ENCODE data around the gene LY6G5B.

The LY6G5B gene

GRCh38 chr6:31707701-31708100 is 37.9 kb downstream of the LY6G5B start:
- TF ChIP-seq FOXP2 (optimal IDR thresholded peaks at IDR 0.05; ENCODE audit: borderline replicate concordance, extremely low read depth, extremely low read length, insufficient read depth) (no peak), SIN3A (IDR thresholded peaks at IDR 0.05; ENCODE audit: borderline replicate concordance, insufficient read depth, low read length) (no peak), POLR2AphosphoS5 (IDR thresholded peaks at IDR 0.05; ENCODE audit: low read depth, low read length) (no peak), TAF1 (IDR thresholded peaks at IDR 0.05; ENCODE audit: borderline replicate concordance, insufficient read depth, low read length) (no peak)
- TF ChIP-seq, protein P1, sequence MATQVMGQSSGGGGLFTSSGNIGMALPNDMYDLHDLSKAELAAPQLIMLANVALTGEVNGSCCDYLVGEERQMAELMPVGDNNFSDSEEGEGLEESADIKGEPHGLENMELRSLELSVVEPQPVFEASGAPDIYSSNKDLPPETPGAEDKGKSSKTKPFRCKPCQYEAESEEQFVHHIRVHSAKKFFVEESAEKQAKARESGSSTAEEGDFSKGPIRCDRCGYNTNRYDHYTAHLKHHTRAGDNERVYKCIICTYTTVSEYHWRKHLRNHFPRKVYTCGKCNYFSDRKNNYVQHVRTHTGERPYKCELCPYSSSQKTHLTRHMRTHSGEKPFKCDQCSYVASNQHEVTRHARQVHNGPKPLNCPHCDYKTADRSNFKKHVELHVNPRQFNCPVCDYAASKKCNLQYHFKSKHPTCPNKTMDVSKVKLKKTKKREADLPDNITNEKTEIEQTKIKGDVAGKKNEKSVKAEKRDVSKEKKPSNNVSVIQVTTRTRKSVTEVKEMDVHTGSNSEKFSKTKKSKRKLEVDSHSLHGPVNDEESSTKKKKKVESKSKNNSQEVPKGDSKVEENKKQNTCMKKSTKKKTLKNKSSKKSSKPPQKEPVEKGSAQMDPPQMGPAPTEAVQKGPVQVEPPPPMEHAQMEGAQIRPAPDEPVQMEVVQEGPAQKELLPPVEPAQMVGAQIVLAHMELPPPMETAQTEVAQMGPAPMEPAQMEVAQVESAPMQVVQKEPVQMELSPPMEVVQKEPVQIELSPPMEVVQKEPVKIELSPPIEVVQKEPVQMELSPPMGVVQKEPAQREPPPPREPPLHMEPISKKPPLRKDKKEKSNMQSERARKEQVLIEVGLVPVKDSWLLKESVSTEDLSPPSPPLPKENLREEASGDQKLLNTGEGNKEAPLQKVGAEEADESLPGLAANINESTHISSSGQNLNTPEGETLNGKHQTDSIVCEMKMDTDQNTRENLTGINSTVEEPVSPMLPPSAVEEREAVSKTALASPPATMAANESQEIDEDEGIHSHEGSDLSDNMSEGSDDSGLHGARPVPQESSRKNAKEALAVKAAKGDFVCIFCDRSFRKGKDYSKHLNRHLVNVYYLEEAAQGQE (IDR thresholded peaks at IDR 0.05; ENCODE audit: insufficient read depth in 1 of 2, low read depth in 2 of 2, low read length in 2 of 2), result no peak

- TF ChIP-seq, protein P1 (IDR thresholded peaks at IDR 0.05; ENCODE audit: insufficient read depth in 1 of 2, low read depth in 2 of 2, low read length in 2 of 2), result no peak
- TF ChIP-seq SIN3A (IDR thresholded peaks at IDR 0.05; ENCODE audit: borderline replicate concordance, insufficient read depth, low read length) (no peak), POLR2AphosphoS5 (IDR thresholded peaks at IDR 0.05; ENCODE audit: low read depth, low read length) (no peak), FOXP2 (optimal IDR thresholded peaks at IDR 0.05; ENCODE audit: borderline replicate concordance, extremely low read depth, extremely low read length, insufficient read depth) (no peak), TAF1 (IDR thresholded peaks at IDR 0.05; ENCODE audit: borderline replicate concordance, insufficient read depth, low read length) (no peak)
Measured at GRCh38 chr6:31708224-31708623, 38.4 kb downstream of the LY6G5B start.

- TF ChIP-seq, protein P1 (IDR thresholded peaks at IDR 0.05; ENCODE audit: insufficient read depth in 1 of 2, low read depth in 2 of 2, low read length in 2 of 2), result no peak
- TF ChIP-seq FOXP2 (optimal IDR thresholded peaks at IDR 0.05; ENCODE audit: borderline replicate concordance, extremely low read depth, extremely low read length, insufficient read depth) (no peak), SIN3A (IDR thresholded peaks at IDR 0.05; ENCODE audit: borderline replicate concordance, insufficient read depth, low read length) (no peak), TAF1 (IDR thresholded peaks at IDR 0.05; ENCODE audit: borderline replicate concordance, insufficient read depth, low read length) (no peak), POLR2AphosphoS5 (IDR thresholded peaks at IDR 0.05; ENCODE audit: low read depth, low read length) (no peak)
Measured at GRCh38 chr6:31710523-31711219, 40.9 kb downstream of the LY6G5B start.

DNA sequence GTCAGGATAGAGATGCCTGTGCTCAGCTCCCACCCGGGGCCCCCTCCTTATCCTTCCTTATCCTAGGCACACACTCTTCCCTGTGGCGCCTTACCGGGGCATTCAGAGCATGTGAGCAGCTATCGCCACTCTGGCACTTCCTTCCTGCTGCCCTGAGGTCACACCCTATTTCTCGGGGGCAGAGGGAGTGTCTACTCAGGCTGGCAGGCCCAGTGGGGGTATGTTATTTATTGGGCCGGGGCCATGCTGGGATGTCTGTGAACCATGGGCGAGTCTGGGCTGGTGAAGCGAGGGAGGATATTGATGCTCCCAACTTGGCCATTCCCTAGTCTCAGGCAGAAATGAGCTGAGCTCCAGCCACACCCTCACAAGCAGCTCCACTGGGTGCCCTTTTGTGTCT is 41.5 kb downstream of the LY6G5B start:
- TF ChIP-seq TAF1 (IDR thresholded peaks at IDR 0.05; ENCODE audit: borderline replicate concordance, insufficient read depth, low read length), result no peak
- TF ChIP-seq FOXP2 (optimal IDR thresholded peaks at IDR 0.05; ENCODE audit: borderline replicate concordance, extremely low read depth, extremely low read length, insufficient read depth), result no peak
- no peak for TF ChIP-seq POLR2AphosphoS5 (IDR thresholded peaks at IDR 0.05; ENCODE audit: low read depth, low read length)
- TF ChIP-seq, protein P1 (IDR thresholded peaks at IDR 0.05; ENCODE audit: insufficient read depth in 1 of 2, low read depth in 2 of 2, low read length in 2 of 2), result no peak
- no peak for TF ChIP-seq SIN3A (IDR thresholded peaks at IDR 0.05; ENCODE audit: borderline replicate concordance, insufficient read depth, low read length)
